ENCODE results near the gene CACNA1C.

CACNA1C gene

DNA sequence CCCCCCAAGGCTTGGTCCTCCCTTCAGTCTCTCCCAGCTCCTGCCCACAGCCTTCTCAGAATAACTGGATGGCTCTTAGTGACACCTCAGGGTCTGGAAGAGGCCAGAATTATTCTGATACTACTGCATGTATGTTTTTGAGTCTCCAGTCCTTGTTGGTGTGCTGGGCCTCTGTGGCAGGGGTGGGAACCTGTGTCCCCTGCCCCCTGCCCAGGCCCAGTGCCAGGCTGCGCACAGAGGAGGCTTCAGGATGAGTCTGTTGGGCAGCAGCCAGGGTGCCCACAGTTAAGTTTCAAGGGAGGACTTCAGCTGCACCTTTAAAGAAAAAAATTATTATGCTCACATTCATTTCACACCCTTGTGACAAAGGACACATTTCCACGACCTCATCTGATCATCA is 348.3 kb downstream of the CACNA1C start:
- Histone ChIP-seq H3K4me3 (ENCODE audit: low read length) (no peak overlapping the region), H3K27ac (ENCODE audit: low read depth, low read length) (no peak overlapping the region), H3K9me2 (replicated peaks; ENCODE audit: control insufficient read depth, low read length) (no peaks in the 10 kb centered on the region), H3F3A (ENCODE audit: control insufficient read depth, insufficient read depth) (no peaks in the 10 kb centered on the region), H3K27me3 (ENCODE audit: control insufficient read depth, low read length) (no peaks in the 10 kb centered on the region; the same call in 1 of the 2 replicates), H3K36me3 (ENCODE audit: control insufficient read depth, low read length) (no peaks in the 10 kb centered on the region), H3K79me2 (ENCODE audit: control insufficient read depth, low read length) (no peaks in the 10 kb centered on the region), H4K20me1 (ENCODE audit: control insufficient read depth, insufficient read depth, low read depth, low read length) (no peaks in the 10 kb centered on the region), H3K4me2 (ENCODE audit: low read length) (no peak overlapping the region), H3K4me1 (ENCODE audit: control insufficient read depth, low read length) (no peaks in the 10 kb centered on the region), H3K9me3 (ENCODE audit: control insufficient read depth, insufficient read depth, low read length) (no peaks in the 10 kb centered on the region)
- TF ChIP-seq EZH2phosphoT487 (IDR thresholded peaks at IDR 0.05; ENCODE audit: borderline replicate concordance, low read length): no peak
- TF ChIP-seq, protein P1, sequence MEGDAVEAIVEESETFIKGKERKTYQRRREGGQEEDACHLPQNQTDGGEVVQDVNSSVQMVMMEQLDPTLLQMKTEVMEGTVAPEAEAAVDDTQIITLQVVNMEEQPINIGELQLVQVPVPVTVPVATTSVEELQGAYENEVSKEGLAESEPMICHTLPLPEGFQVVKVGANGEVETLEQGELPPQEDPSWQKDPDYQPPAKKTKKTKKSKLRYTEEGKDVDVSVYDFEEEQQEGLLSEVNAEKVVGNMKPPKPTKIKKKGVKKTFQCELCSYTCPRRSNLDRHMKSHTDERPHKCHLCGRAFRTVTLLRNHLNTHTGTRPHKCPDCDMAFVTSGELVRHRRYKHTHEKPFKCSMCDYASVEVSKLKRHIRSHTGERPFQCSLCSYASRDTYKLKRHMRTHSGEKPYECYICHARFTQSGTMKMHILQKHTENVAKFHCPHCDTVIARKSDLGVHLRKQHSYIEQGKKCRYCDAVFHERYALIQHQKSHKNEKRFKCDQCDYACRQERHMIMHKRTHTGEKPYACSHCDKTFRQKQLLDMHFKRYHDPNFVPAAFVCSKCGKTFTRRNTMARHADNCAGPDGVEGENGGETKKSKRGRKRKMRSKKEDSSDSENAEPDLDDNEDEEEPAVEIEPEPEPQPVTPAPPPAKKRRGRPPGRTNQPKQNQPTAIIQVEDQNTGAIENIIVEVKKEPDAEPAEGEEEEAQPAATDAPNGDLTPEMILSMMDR (IDR thresholded peaks at IDR 0.05; ENCODE audit: low read depth, low read length, poor library complexity, severe bottlenecking): no peak

DNA sequence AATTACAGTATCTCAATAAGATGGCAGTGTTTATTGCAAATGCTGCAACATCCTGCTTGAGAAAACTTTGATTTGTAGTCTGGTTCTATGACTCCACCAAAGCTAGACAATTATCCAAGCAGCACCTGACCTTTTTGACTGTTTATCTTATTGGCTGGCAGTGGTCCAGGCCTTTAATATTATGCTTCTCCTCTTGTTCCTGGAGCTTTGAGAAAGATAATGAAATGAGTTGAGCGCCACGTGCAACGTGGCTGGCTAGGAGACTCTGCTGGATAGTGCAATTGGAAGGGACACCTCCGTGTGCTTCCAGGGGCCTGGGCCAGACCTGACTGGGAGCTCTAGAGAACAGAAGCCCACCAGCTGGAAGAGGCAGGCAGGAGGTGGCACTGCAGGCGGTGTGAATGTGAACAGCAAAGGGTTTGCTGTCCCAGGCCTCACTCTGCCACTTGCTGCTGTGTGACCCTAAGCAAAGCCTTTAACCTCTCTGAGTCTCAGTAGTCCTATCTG is 349.3 kb downstream of the CACNA1C start:
- no peaks in the 10 kb centered on the region for H3K36me3 ChIP-seq (ENCODE audit: control insufficient read depth, low read length)
- no peaks in the 10 kb centered on the region; the same call in 1 of the 2 replicates for H3K27me3 ChIP-seq (ENCODE audit: control insufficient read depth, low read length)
- H3K9me3 ChIP-seq (ENCODE audit: control insufficient read depth, insufficient read depth, low read length): no peaks in the 10 kb centered on the region
- H3K79me2 ChIP-seq (ENCODE audit: control insufficient read depth, low read length): no peaks in the 10 kb centered on the region
- TF ChIP-seq EZH2phosphoT487 (IDR thresholded peaks at IDR 0.05; ENCODE audit: borderline replicate concordance, low read length): no peak
- TF ChIP-seq, protein P1 (IDR thresholded peaks at IDR 0.05; ENCODE audit: low read depth, low read length, poor library complexity, severe bottlenecking): no peak
- H4K20me1 ChIP-seq (ENCODE audit: control insufficient read depth, insufficient read depth, low read depth, low read length): no peaks in the 10 kb centered on the region
- H3F3A ChIP-seq (ENCODE audit: control insufficient read depth, insufficient read depth): no peaks in the 10 kb centered on the region
- H3K4me2 ChIP-seq (ENCODE audit: low read length): no peak overlapping the region
- H3K4me3 ChIP-seq (ENCODE audit: low read length): no peak overlapping the region
- H3K27ac ChIP-seq (ENCODE audit: low read depth, low read length): no peak overlapping the region
- no peaks in the 10 kb centered on the region for H3K4me1 ChIP-seq (ENCODE audit: control insufficient read depth, low read length)
- H3K9me2 ChIP-seq (replicated peaks; ENCODE audit: control insufficient read depth, low read length): no peaks in the 10 kb centered on the region

DNA sequence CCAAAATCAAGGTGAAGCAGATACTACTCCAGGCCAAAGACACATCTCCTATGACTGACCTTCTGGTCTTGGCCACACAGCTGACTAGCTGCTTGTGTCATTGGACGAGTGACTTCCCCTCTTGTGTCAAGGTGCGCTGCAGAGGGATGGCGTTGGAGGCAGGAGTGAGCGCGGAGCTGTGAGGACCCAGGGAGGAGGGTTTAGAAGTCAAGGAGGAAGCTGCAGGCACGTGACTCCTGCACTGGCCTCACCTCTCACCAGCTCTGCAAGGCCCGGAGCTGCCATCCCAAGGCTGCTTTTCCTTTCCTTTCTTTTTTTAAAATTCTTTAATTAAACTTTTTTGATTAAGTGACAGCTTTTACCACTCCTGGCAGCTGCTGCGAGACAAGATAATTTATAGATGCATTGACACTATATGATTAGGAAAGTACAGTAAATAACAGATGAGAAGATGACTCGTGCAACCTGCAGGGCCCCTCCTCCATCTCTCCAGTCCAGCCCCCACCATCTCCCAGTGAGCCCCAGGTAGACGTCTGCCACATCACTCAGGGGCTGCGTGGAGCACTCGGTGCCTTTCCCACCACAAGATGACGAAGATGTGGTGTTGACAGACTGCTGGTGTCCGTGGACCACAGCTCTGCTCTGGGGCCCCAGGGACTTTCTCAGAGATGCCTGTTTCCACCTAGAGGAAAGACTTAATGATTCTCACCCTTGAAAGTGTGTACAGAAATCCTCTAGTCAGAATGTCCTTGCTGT is 350.6 kb downstream of the CACNA1C start:
- Histone ChIP-seq H3K4me3 (ENCODE audit: low read length) (no peak overlapping the region), H3K36me3 (ENCODE audit: control insufficient read depth, low read length) (no peaks in the 10 kb centered on the region), H3K79me2 (ENCODE audit: control insufficient read depth, low read length) (no peaks in the 10 kb centered on the region), H3F3A (ENCODE audit: control insufficient read depth, insufficient read depth) (no peaks in the 10 kb centered on the region), H3K9me3 (ENCODE audit: control insufficient read depth, insufficient read depth, low read length) (no peaks in the 10 kb centered on the region), H3K27me3 (ENCODE audit: control insufficient read depth, low read length) (no peaks in the 10 kb centered on the region; the same call in 1 of the 2 replicates), H3K4me1 (ENCODE audit: control insufficient read depth, low read length) (no peaks in the 10 kb centered on the region), H4K20me1 (ENCODE audit: control insufficient read depth, insufficient read depth, low read depth, low read length) (no peaks in the 10 kb centered on the region), H3K27ac (ENCODE audit: low read depth, low read length) (no peak overlapping the region), H3K4me2 (ENCODE audit: low read length) (no peak overlapping the region), H3K9me2 (replicated peaks; ENCODE audit: control insufficient read depth, low read length) (no peaks in the 10 kb centered on the region)
- TF ChIP-seq, protein P1 (IDR thresholded peaks at IDR 0.05; ENCODE audit: low read depth, low read length, poor library complexity, severe bottlenecking): no peak
- no peak for TF ChIP-seq EZH2phosphoT487 (IDR thresholded peaks at IDR 0.05; ENCODE audit: borderline replicate concordance, low read length)

Measured in DOHH2 (cell line).